Keratinocyte (primary cell): Measurements from ENCODE around the gene SHISA9. TPM values are rescaled to one million over a fixed set of nuclear protein-coding genes. Genes with fewer than 3 reads are reported as not detected.

Experiments used
- DNase-seq: peaks from one replicate; pipeline ENCODE4 v3.0.0-alpha.2; 2011; ENCODE audit warnings: low read depth, missing footprints, low spot score
- FAIRE-seq: peaks from 2 replicates; lab custom pipeline; 2011; peaks lifted over from hg19 to GRCh38; lab: Jason Lieb, UNC
- H2AFZ ChIP-seq: 2 replicates; pipeline ENCODE4 v1.6.0; 2012; ENCODE audit warnings: low read length, control low read depth, inconsistent platforms; ENCODE audit not compliant: control insufficient read depth
- H3K27ac ChIP-seq: 2 replicates; pipeline ENCODE4 v1.5.1; 2011; ENCODE audit warnings: low read length; ENCODE audit not compliant: control insufficient read depth, insufficient read depth
- H3K27me3 ChIP-seq: 3 replicates; pipeline ENCODE4 v1.6.0; 2011; ENCODE audit warnings: low read length; ENCODE audit not compliant: control insufficient read depth, insufficient read depth; ENCODE audit errors: extremely low read depth
- H3K36me3 ChIP-seq, 2 experiments: 2 replicates in 1 of 2; 3 replicates in 1 of 2; pipeline ENCODE4 v1.5.1; 2011; ENCODE audit warnings: low read length in 2 of 2, mild to moderate bottlenecking in 1 of 2; ENCODE audit not compliant: control insufficient read depth in 2 of 2, insufficient read depth in 2 of 2; ENCODE audit errors: extremely low read depth in 1 of 2
- H3K4me1 ChIP-seq: 3 replicates; pipeline ENCODE4 v1.5.1; 2011; ENCODE audit warnings: low read length; ENCODE audit not compliant: control insufficient read depth, insufficient read depth; ENCODE audit errors: extremely low read depth
- H3K4me2 ChIP-seq: 3 replicates; pipeline ENCODE4 v1.6.0; 2011; ENCODE audit warnings: low read depth, low read length; ENCODE audit not compliant: control insufficient read depth, insufficient read depth; ENCODE audit errors: extremely low read depth
- H3K4me3 ChIP-seq, 3 experiments: fragments of 200-600 bp in 1 of 3; sonication (generic) in 1 of 3; 2 replicates in 2 of 3; 3 replicates in 1 of 3; pipeline ENCODE4 v1.5.1; 2011 to 2016; ENCODE audit warnings: low read length in 3 of 3, mild to moderate bottlenecking in 3 of 3, control low read depth in 2 of 3, inconsistent platforms in 1 of 3, low read depth in 1 of 3, mixed read lengths in 1 of 3, mixed run types in 1 of 3, moderate library complexity in 1 of 3; ENCODE audit not compliant: control insufficient read depth in 2 of 3, insufficient read depth in 2 of 3; ENCODE audit errors: extremely low read depth in 1 of 3
- H3K79me2 ChIP-seq: 2 replicates; pipeline ENCODE4 v1.6.0; 2012; ENCODE audit warnings: low read length; ENCODE audit not compliant: control insufficient read depth, insufficient read depth
- H3K9ac ChIP-seq: 3 replicates; pipeline ENCODE4 v1.6.0; 2011; ENCODE audit warnings: low read length; ENCODE audit not compliant: control insufficient read depth, insufficient read depth; ENCODE audit errors: extremely low read depth
- H3K9me1 ChIP-seq: 3 replicates; pipeline ENCODE4 v1.6.0; 2011; ENCODE audit warnings: low read length; ENCODE audit not compliant: control insufficient read depth, insufficient read depth; ENCODE audit errors: extremely low read depth
- H3K9me3 ChIP-seq: 2 replicates; pipeline ENCODE4 v1.5.1; 2012; ENCODE audit warnings: low read depth, low read length; ENCODE audit not compliant: control insufficient read depth
- H4K20me1 ChIP-seq: 3 replicates; pipeline ENCODE4 v1.6.0; 2011; ENCODE audit warnings: low read length; ENCODE audit not compliant: control insufficient read depth, insufficient read depth; ENCODE audit errors: extremely low read depth
- CTCF ChIP-seq, 3 experiments: IDR thresholded peaks in 1 of 3; conservative IDR thresholded peaks in 1 of 3; optimal IDR thresholded peaks in 1 of 3; 2 replicates in 2 of 3; 3 replicates in 1 of 3; pipeline versions ENCODE3 to v1.5.1; 2011; ENCODE audit warnings: low read length in 3 of 3, mild to moderate bottlenecking in 3 of 3, moderate library complexity in 2 of 3, control low read depth in 1 of 3, inconsistent platforms in 1 of 3; ENCODE audit not compliant: insufficient read depth in 2 of 3; ENCODE audit errors: extremely low read depth in 1 of 3
- EZH2 ChIP-seq: IDR thresholded peaks from one replicate; pipeline ENCODE4 v1.6.1; 2012; ENCODE audit warnings: inconsistent platforms, mild to moderate bottlenecking, low read length, moderate library complexity
- dilution Hi-C: fragments of 300-500 bp; cut with MboI; formaldehyde crosslinking; loops from one replicate; pipeline ENCODE4 v1.7.0; 2020; ENCODE audit warnings: low sequenced_read_pairs; ENCODE audit not compliant: extremely low pct_ligation_motif_present
- polyA plus RNA-seq, 5 experiments: library from polyadenylated mRNA; depleted of rRNA in 3 of 5; stranded (reverse) in 3 of 5; stranded (forward) in 1 of 5; unstranded in 1 of 5; fragments of >200 nt; gene quantifications; 1 replicate in 1 of 5; 2 replicates in 3 of 5; 3 replicates in 1 of 5; pipeline versions ENCODE4 v1.2.1 to v1.2.3, GENCODE V29; 2011 to 2012; ENCODE audit warnings: missing spikeins in 2 of 5, low read depth in 1 of 5, low replicate concordance in 1 of 5

Gene SHISA9
- polyA plus RNA-seq, 1 donor (not counting 4 experiments of a cell fraction or from before 2014, with no cell fraction given) = 0.28 TPM

DNA sequence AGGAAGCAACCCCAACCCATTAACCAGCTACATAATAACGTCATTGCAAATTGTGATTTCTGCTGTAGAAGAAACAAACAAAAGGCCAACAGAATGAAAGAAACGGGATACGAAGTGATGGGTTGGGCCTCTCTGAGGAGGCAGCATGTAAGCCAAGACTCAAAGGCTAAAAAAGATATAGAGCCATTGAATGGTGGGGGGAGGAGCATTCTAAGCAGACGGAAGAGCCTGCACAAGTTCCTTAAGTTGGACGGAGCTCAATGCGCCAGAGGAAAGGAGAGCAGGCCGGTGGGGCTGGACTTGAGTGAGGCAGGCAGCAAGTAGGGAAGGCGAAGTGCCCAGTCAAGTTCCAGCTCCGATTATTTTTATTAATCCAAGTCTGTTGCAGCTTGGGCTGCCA lies 160.3 kb downstream of the SHISA9 start:
- H3K27ac ChIP-seq = no peak overlapping the region
- TF ChIP-seq EZH2 (no peak), CTCF (optimal IDR thresholded peaks at IDR 0.05 in 1 of 3, IDR thresholded peaks at IDR 0.05 in 1 of 3, conservative IDR thresholded peaks at IDR 0.05 in 1 of 3; ENCODE audit: extremely low read depth in 1 of 3, insufficient read depth in 2 of 3, low read length in 3 of 3) (no peak)
- H3K4me2 ChIP-seq = no peak overlapping the region
- DNase-seq (no peak), FAIRE-seq (no peak)
- dilution Hi-C loops = no loop called here
- H3K9me3 ChIP-seq = peaks cover 3% of the 10 kb centered on the region
- H4K20me1 ChIP-seq = no peaks in the 10 kb centered on the region
- no peaks in the 10 kb centered on the region for H3K9me1 ChIP-seq
- no peak overlapping the region for H3K9ac ChIP-seq
- H3K27me3 ChIP-seq = no peaks in the 10 kb centered on the region
- H3K4me3 ChIP-seq = no peak overlapping the region
- H3K79me2 ChIP-seq = no peaks in the 10 kb centered on the region
- no peaks in the 10 kb centered on the region for H3K36me3 ChIP-seq
- H2AFZ ChIP-seq = no peak overlapping the region
- no peaks in the 10 kb centered on the region for H3K4me1 ChIP-seq

DNA sequence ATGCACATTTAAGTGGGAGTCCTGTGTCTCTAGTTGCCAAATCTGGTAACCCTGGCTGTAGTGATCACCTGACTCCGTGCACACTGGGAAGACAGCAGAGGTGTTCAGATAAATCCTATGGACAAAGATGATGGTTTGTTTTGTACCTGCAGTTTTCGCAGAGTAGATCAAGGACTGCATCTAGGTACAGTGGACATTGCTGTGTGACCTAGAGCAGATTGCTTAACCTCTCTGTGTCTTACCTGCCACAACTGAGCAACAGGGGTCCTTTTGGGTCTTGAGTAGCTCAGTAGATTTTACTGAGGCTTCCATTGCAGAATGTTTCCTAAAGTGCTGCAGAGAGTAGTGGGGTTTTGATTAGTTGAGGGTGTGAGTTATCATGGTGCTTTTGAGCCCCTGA lies 160.8 kb downstream of the SHISA9 start:
- dilution Hi-C loops = no loop called here

More for the DNA sequence above, 160.8 kb downstream of the SHISA9 start:
- DNase-seq = no peak
- H3K36me3 ChIP-seq = no peaks in the 10 kb centered on the region
- H3K4me1 ChIP-seq = no peaks in the 10 kb centered on the region
- H3K9ac ChIP-seq = no peak overlapping the region
- no peak overlapping the region for H3K4me2 ChIP-seq
- no peaks in the 10 kb centered on the region for H3K9me1 ChIP-seq
- no peak overlapping the region for H3K4me3 ChIP-seq
- H3K27me3 ChIP-seq = no peaks in the 10 kb centered on the region
- no peak overlapping the region for H3K27ac ChIP-seq
- no peak for TF ChIP-seq CTCF (optimal IDR thresholded peaks at IDR 0.05 in 1 of 3, IDR thresholded peaks at IDR 0.05 in 1 of 3, conservative IDR thresholded peaks at IDR 0.05 in 1 of 3; ENCODE audit: extremely low read depth in 1 of 3, insufficient read depth in 2 of 3, low read length in 3 of 3)
- no peak for TF ChIP-seq EZH2
- peaks cover 3% of the 10 kb centered on the region for H3K9me3 ChIP-seq
- no peak for FAIRE-seq
- no peak overlapping the region for H2AFZ ChIP-seq
- H4K20me1 ChIP-seq = no peaks in the 10 kb centered on the region
- H3K79me2 ChIP-seq = no peaks in the 10 kb centered on the region
